GM19324 (cell line): ENCODE measurements around the gene LRCH2.
"Not testable (repeated sequence)": the region's sequence is repeated elsewhere in the genome, so short reads cannot be mapped to it uniquely, and the experiment has no call there.

Experiments
- ATAC-seq: cut with Tn5 transposase; IDR thresholded peaks from one replicate; pipeline ENCODE4 v1.9.1; 2021; ENCODE audit warnings: mild to moderate bottlenecking, moderate library complexity; ENCODE audit not compliant: unreplicated experiment, low FRiP score

Gene LRCH2

GRCh38 chrX:115209547-115209946, 24.3 kb downstream of the LRCH2 start:
- ATAC-seq: not testable (repeated sequence)

GRCh38 chrX:115204040-115204439, 29.9 kb downstream of the LRCH2 start:
- no peak for ATAC-seq

- ATAC-seq: no peak
These were observed 41.6 kb downstream of the LRCH2 start for GRCh38 chrX:115192244-115192700.

- no peak for ATAC-seq
These were observed 42.2 kb downstream of the LRCH2 start for GRCh38 chrX:115191490-115192243.

- ATAC-seq: no peak
These were observed 43.0 kb downstream of the LRCH2 start for GRCh38 chrX:115190636-115191489.

GRCh38 chrX:115189646-115190635, 44.0 kb downstream of the LRCH2 start:
- ATAC-seq: no peak

GRCh38 chrX:115189110-115189509, 44.8 kb downstream of the LRCH2 start, which contains the start of gene RBMXL3:
RBMXL3 (plus strand) TSS chrX:115189410; CDS start chrX:115189442, 32 bp downstream.
- no peak for ATAC-seq

- ATAC-seq: no peak
These were observed 49.9 kb downstream of the LRCH2 start for GRCh38 chrX:115183980-115184379.

- no peak for ATAC-seq
These were observed 55.4 kb downstream of the LRCH2 start for GRCh38 chrX:115178473-115178872.

- ATAC-seq: no peak
These were observed 56.0 kb downstream of the LRCH2 start for GRCh38 chrX:115177932-115178331.

- no peak for ATAC-seq
These were observed 59.3 kb downstream of the LRCH2 start for GRCh38 chrX:115174548-115174947.

GRCh38 chrX:115173181-115173580, 60.7 kb downstream of the LRCH2 start:
- ATAC-seq: no peak

GRCh38 chrX:115147220-115147619, 86.7 kb downstream of the LRCH2 start:
- ATAC-seq: no peak

GRCh38 chrX:115142057-115142456, 91.8 kb downstream of the LRCH2 start:
- ATAC-seq: no peak

- no peak for ATAC-seq
These were observed 95.9 kb downstream of the LRCH2 start for GRCh38 chrX:115138040-115138439.

GRCh38 chrX:115134382-115134781, 99.5 kb downstream of the LRCH2 start:
- ATAC-seq: no peak

- ATAC-seq: no peak
These were observed 121.5 kb downstream of the LRCH2 start for GRCh38 chrX:115112411-115112810.

- ATAC-seq: no peak
These were observed 135.0 kb downstream of the LRCH2 start for GRCh38 chrX:115098897-115099296.

- no peak for ATAC-seq
These were observed 140.7 kb downstream of the LRCH2 start for GRCh38 chrX:115093191-115093590.

GRCh38 chrX:115089419-115089818, 144.5 kb downstream of the LRCH2 start:
- no peak for ATAC-seq
